Osteoblast (primary cell): Measurements from ENCODE around the gene CDKN2A. TPM values are rescaled to one million over a fixed set of nuclear protein-coding genes. Genes with fewer than 3 reads are reported as not detected.

Experiments used
- DNase-seq: peaks from one replicate; pipeline ENCODE4 v3.0.0; 2011; ENCODE audit warnings: low spot score, mixed read lengths; ENCODE audit not compliant: insufficient read length; ENCODE audit errors: missing footprints
- H2AFZ ChIP-seq: 2 replicates; pipeline ENCODE4 v1.6.0; 2011; ENCODE audit warnings: mild to moderate bottlenecking, low read length
- H3K27ac ChIP-seq: 2 replicates; pipeline ENCODE4 v1.5.1; 2011; ENCODE audit warnings: mild to moderate bottlenecking, low read depth, low read length, moderate library complexity
- H3K27me3 ChIP-seq: 2 replicates; pipeline ENCODE4 v1.6.0; 2012; ENCODE audit warnings: mild to moderate bottlenecking, control low read depth, inconsistent platforms, low read length, moderate library complexity; ENCODE audit not compliant: insufficient read depth
- H3K36me3 ChIP-seq: 2 replicates; pipeline ENCODE4 v1.5.1; 2011; ENCODE audit warnings: mild to moderate bottlenecking, low read length, control low read depth, moderate library complexity; ENCODE audit not compliant: insufficient read depth
- H3K4me1 ChIP-seq: 2 replicates; pipeline ENCODE4 v1.5.1; 2011; ENCODE audit warnings: mild to moderate bottlenecking, low read length, control low read depth, moderate library complexity; ENCODE audit not compliant: insufficient read depth
- H3K4me2 ChIP-seq: 2 replicates; pipeline ENCODE4 v1.6.0; 2011; ENCODE audit warnings: mild to moderate bottlenecking, low read length; ENCODE audit not compliant: insufficient read depth
- H3K4me3 ChIP-seq: fragments of 200-600 bp; sonication (generic); 3 replicates; pipeline ENCODE4 v1.5.1; 2012; ENCODE audit warnings: mild to moderate bottlenecking, low read length, inconsistent platforms; ENCODE audit not compliant: insufficient read depth
- H3K79me2 ChIP-seq: 2 replicates; pipeline ENCODE4 v1.6.0; 2012; ENCODE audit warnings: mild to moderate bottlenecking, low read length, control low read depth, inconsistent platforms; ENCODE audit not compliant: insufficient read depth
- H3K9me3 ChIP-seq: 2 replicates; pipeline ENCODE4 v1.5.1; 2011; ENCODE audit warnings: low read depth, low read length, control low read depth
- H4K20me1 ChIP-seq: 2 replicates; pipeline ENCODE4 v1.6.0; 2012; ENCODE audit warnings: mild to moderate bottlenecking, low read length, control low read depth; ENCODE audit not compliant: insufficient read depth
- CTCF ChIP-seq: IDR thresholded peaks from 2 replicates; pipeline ENCODE4 v1.5.1; 2011; ENCODE audit warnings: mild to moderate bottlenecking, low read depth, low read length, moderate library complexity; ENCODE audit errors: extremely low read depth
- total RNA-seq: library from RNA; depleted of rRNA; stranded (reverse); fragments of >200 nt; gene quantifications from 2 replicates; pipeline ENCODE4 v1.2.3, GENCODE V29; 2012

Gene CDKN2A
- total RNA-seq, 1 donor = 37.6 TPM

- H3K27me3 ChIP-seq = peaks cover 87% of the 10 kb centered on the region
Observed at GRCh38 chr9:21970800-21971640, 23.2 kb downstream of the CDKN2A start.

GRCh38 chr9:21969951-21970799 is 24.0 kb downstream of the CDKN2A start:
- Histone ChIP-seq H3K4me3 (no peak overlapping the region), H3K27me3 (peaks cover 82% of the 10 kb centered on the region), H3K27ac (no peak overlapping the region), H3K36me3 (peaks cover 5% of the 10 kb centered on the region), H4K20me1 (peaks cover 23% of the 10 kb centered on the region), H2AFZ (no peak overlapping the region), H3K4me1 (peaks cover 30% of the 10 kb centered on the region), H3K4me2 (no peak overlapping the region), H3K79me2 (peaks cover 2% of the 10 kb centered on the region), H3K9me3 (no peaks in the 10 kb centered on the region)
- no peak for DNase-seq
- TF ChIP-seq CTCF = no peak

More at GRCh38 chr9:21970800-21971640, 23.2 kb downstream of the CDKN2A start:
- Histone ChIP-seq H3K27ac (no peak overlapping the region), H3K36me3 (peaks cover 5% of the 10 kb centered on the region), H3K4me2 (no peak overlapping the region), H2AFZ (no peak overlapping the region), H3K9me3 (no peaks in the 10 kb centered on the region), H3K4me3 (no peak overlapping the region), H3K4me1 (peaks cover 27% of the 10 kb centered on the region), H3K79me2 (peaks cover 2% of the 10 kb centered on the region), H4K20me1 (peaks cover 23% of the 10 kb centered on the region)
- no peak for DNase-seq
- no peak for TF ChIP-seq CTCF

- peaks cover 27% of the 10 kb centered on the region for H3K4me1 ChIP-seq
- H3K79me2 ChIP-seq = peaks cover under 1% of the 10 kb centered on the region
- H3K27me3 ChIP-seq = peaks cover 73% of the 10 kb centered on the region
- H2AFZ ChIP-seq = no peak overlapping the region
- H4K20me1 ChIP-seq = peaks cover 20% of the 10 kb centered on the region
- TF ChIP-seq CTCF = no peak
- peaks cover 5% of the 10 kb centered on the region for H3K36me3 ChIP-seq
- H3K4me3 ChIP-seq = peak overlapping the region; percentile 56
- no peak for DNase-seq
- H3K9me3 ChIP-seq = no peaks in the 10 kb centered on the region
- H3K27ac ChIP-seq = no peak overlapping the region
- peak overlapping the region; percentile 70 for H3K4me2 ChIP-seq
Observed at GRCh38 chr9:21969011-21969940, 24.9 kb downstream of the CDKN2A start.
